ENCODE measurements around the gene CRYAA.

DNA sequence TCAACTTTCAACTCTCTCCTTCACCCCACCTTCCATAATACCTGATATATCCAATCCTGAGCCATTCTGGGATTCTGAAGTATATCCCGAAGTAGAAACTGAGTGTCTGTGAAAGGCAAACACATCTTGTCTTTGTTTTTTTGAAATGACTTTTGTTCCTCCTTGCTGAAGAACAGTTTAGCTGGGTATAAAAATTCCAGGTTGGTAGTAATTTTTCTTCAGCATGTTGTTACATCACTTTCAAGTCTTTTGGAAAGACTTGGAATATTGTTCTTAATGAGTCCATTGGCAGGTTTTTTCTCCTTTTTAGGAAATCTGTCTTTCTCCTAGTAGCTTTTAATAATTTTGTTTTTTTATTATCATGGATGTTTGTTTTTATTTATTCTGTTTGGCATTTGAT lies 32.7 kb downstream of the CRYAA start:
- TF ChIP-seq POLR2A (IDR thresholded peaks at IDR 0.05), result no peak
- TF ChIP-seq, protein P1, sequence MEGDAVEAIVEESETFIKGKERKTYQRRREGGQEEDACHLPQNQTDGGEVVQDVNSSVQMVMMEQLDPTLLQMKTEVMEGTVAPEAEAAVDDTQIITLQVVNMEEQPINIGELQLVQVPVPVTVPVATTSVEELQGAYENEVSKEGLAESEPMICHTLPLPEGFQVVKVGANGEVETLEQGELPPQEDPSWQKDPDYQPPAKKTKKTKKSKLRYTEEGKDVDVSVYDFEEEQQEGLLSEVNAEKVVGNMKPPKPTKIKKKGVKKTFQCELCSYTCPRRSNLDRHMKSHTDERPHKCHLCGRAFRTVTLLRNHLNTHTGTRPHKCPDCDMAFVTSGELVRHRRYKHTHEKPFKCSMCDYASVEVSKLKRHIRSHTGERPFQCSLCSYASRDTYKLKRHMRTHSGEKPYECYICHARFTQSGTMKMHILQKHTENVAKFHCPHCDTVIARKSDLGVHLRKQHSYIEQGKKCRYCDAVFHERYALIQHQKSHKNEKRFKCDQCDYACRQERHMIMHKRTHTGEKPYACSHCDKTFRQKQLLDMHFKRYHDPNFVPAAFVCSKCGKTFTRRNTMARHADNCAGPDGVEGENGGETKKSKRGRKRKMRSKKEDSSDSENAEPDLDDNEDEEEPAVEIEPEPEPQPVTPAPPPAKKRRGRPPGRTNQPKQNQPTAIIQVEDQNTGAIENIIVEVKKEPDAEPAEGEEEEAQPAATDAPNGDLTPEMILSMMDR (IDR thresholded peaks at IDR 0.05), result no peak

Measured in adrenal gland (tissue), 5 donors.